HG02678 (cell line): Measurements from ENCODE around the gene PIGN.

ENCODE experiments used
- ATAC-seq: cut with Tn5 transposase; IDR thresholded peaks from one replicate; pipeline ENCODE4 v1.9.1; 2021; ENCODE audit warnings: mild to moderate bottlenecking, moderate library complexity; ENCODE audit not compliant: unreplicated experiment

Gene PIGN

DNA sequence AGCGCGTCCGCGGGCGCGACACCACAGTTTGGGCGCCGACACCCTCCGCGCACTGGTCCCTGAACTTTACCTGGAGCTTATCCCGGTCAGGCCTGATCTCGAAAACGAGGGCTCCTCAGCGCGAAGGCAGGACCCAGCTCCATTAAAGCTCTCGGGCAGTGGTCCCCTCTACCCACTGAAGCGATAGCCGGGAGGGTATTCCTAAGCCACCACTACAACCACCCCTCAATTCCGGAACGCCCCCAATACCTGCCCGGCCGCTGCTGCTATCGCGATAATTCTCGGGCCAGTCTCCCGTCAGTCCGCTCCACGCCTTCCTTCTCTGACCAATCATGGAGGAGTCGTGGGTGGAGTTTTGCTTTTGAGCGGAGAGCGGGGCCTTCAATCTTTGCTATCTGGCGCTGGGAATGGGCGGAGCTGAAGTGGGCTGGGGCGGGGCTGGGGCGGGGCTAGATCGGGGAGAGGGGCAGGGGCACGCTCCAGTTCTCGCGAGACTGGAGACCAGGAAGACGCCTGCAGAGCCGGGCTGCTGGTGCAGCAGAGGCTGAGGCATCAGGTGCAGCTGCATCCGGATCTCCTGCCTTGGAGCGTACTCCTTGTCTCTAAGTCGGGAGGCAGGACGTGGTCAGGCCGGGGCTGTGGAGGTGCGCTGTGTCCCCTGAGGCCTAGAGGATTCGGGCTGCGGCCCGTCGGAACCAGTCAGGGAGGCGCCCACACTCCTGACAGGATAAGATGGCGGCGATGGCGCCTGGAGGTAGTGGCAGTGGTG is at the start of gene PIGN, which contains the start of gene RELCH:
Gene PIGN (minus strand): TSS at position 283 of the 769 bp plus-strand sequence. CDS start 25,703 bp downstream, outside the sequence.
Gene RELCH (plus strand): TSS at position 482 of the 769 bp plus-strand sequence. CDS start 251 bp downstream, at position 733.
- ATAC-seq: peak; percentile 91

GRCh38 chr18:62236252-62236651 is 49.4 kb upstream of the PIGN start:
- ATAC-seq: no peak

- no peak for ATAC-seq
Measured at GRCh38 chr18:62226047-62226446, 39.2 kb upstream of the PIGN start.

DNA sequence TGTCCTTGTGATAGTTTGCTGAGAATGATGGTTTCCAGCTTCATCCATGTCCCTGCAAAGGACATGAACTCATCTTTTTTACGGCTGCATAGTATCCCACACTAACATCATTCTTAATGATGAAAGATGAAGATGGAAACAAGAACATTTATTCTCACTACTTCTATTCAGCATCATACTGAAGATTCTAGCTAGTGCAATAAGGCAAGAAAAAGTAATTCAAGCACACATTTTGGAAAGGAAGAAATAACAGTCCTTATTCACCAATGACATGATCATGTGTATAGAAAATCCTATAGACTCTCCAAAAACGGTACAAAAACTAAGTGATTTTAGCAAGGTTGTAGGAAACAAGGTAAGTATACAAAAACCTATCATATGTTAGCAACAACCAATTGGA is 37.4 kb upstream of the PIGN start:
- no peak for ATAC-seq

- ATAC-seq: no peak
Measured at GRCh38 chr18:62214790-62215189, 27.9 kb upstream of the PIGN start.

- no peak for ATAC-seq
Measured at GRCh38 chr18:62211325-62211828, 24.5 kb upstream of the PIGN start.

GRCh38 chr18:62210138-62210537 is 23.3 kb upstream of the PIGN start:
- no peak for ATAC-seq

DNA sequence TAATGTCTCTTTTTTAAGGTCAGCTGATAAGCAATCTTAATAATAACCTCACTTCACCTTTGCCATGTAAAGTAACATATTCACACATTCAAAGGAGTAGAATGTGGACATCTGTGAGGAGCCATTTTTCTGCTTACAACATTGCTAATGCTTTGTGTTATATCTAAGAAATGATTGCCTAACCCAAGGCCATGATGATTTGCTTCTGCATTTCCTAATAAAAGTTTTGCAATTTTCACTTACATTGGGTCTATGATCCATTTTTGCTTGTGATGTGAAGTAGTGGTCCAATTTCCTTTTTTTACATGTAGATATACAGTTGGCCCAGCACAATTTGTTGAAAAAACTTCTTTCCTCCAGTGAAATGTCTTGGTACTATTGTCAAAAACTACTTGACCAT is 22.2 kb upstream of the PIGN start:
- ATAC-seq: no peak

DNA sequence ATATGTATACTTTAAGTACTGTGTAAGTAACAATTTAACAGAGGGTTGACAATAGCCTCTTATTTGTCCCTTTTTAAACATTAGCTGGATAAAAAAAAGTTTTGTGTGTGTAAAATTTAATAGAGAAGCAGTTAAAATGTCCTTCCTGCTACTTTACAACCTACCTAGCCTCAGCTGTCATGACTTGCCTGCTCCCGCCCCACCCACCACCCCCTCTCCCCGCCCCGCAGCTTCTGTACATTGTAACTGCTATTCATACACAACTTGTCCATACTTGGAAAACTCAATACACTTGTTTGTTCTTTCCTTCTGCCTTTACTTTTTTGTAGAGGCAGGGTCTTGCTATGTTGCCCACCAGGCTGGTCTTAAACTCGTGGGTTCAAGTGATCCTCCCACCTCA is 19.7 kb upstream of the PIGN start:
- no peak for ATAC-seq

- no peak for ATAC-seq
Measured at GRCh38 chr18:62205824-62206223, 19.0 kb upstream of the PIGN start.

DNA sequence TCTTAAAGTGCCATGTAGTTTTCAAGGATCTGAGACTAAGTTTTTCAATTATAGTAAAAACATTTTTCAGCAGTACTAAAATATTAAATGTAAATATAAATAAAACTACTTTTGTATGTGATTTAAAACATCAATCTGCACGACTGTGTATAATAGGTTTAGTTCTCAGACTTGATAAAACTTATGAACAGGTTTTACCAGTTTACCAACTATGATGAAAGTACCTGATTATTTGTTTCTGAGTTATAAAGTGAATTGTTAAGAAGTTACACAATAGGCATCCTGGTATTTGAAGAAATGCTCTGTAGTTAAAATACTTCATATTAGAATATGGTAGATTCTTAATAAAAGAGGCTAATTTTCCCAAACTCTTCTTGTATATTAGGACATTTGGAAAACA is 15.0 kb upstream of the PIGN start:
- no peak for ATAC-seq

- no peak for ATAC-seq
Measured at GRCh38 chr18:62200121-62200914, 13.5 kb upstream of the PIGN start.

DNA sequence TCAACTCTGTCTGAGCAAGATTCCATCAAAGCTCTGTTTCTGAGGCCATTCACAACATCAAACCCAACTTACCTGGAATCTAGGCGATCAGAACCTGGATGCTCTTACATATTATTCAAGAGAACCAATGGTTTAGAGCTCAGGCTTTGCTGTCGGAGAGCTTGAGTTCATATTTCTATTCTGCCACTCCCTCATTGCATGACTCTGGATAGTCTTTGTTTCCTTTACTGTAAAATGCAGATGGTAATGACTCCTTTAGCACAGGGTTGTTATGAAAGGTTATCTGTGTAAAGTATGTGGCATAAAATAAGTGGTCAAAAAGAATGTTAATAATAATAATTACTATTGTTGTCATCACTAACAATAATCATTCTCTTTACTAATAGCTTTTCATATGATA is 12.8 kb upstream of the PIGN start:
- ATAC-seq: no peak

DNA sequence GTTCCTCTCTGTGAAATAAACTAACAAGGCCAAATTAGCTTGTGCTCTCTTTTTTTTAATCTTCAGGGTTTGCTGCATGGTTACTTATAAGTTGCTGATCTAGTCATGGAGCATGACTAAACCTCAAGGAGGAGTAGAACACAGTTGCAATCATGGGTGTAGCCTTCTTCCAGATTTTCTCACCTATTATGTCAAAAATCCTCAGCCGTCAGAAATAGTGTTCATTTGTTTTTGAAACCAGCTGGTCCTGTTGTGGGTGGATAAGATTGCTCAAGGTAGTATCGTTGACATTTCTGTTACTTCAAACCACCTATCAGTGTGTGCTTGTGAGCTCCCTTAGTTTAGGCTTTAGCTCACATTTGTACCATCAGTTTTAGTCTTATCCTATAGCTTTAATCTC is 11.4 kb upstream of the PIGN start:
- ATAC-seq: no peak

DNA sequence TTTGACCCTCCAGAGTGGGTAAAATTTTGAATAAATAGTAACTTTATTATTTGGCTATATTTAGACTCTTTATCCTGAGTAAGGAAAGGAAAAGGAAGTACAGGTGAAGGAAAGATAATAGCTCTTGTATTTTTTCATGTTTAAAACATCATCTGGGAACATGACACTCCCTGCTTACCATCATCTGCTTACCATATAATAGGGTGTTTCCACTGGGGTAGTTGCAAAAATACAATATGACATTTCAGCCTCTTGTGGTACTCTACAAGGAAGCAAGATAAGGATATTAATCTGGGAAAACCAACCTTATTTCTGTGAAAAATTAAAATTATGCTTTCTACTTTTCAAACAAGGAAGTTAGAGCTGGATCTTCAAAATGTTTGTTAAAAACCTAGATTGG is 10.1 kb upstream of the PIGN start:
- ATAC-seq: no peak

DNA sequence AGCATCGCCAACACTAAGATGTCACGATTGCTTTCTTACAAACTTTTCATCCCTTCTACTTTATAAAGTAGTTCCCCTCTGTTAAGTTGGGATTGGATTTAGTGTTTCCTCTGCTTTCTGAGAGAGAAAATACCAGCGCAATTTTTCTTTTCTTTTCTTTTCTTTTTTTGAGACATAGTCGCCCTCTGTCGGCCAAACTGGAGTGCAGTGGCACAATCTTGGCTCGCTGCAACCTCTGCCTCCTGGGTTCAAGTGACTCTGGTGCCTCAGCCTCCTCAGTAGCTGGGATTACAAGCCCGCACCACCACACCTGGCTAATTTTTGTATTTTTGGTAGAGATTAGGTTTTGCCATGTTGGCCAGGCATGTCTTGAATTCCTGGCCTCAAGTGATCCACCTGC is 9.2 kb upstream of the PIGN start:
- ATAC-seq: no peak

DNA sequence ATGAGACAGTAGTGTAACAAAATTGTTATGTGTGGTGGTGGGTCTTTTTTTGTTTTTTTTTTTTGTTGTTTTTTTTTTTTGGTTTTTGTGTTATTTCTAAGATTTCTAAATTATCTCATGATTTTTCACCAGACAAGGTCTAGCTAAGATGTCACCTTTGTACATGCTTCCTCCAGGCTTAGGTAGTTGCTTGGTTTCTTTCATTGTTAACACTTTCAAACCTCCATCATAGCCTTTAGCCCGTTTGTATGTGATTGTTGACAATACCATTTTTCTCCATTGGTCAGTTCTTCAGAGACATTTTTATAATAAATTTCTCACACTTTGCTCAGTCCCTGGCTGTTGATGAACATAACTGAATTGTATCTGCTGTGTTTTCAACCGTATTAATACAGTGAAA is 2.4 kb upstream of the PIGN start:
- no peak for ATAC-seq

- ATAC-seq: no peak
Measured at GRCh38 chr18:62187543-62188510, 971 bp upstream of the PIGN start.

GRCh38 chr18:62186499-62186773 is 420 bp downstream of the PIGN start:
- ATAC-seq: no peak

DNA sequence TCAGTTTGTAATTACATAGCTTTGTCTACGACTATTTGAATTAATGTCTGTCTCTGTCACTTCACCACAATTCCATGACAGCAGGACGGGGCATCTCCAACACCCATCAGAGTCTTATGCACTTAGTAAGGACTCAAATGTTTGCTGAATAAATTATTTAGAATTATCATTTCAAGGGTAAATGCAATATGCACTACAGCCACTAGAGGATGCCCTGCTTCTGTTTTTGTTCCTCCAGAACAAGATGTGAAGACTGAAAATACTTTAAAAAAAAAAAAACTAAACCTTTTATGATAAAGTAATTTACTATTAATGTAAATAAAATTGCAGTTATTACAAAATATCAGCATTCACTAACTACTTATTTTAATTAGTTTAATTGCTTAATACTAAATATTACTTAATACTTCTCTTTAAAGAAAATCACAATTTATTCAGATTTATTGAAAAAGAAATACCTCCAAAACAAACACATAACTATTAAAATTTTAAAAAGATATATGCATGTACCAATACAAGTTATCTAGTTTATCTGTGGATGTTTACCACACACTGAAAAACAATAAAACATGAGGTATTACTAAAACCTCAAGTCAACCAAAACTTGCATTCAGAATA is 3.2 kb downstream of the PIGN start:
- ATAC-seq: no peak

- ATAC-seq: no peak
Measured at GRCh38 chr18:62182220-62182619, 4.6 kb downstream of the PIGN start.
